Vagina (tissue), 2 donors: ENCODE results near the gene CDK5R1. TPM values are rescaled to one million over a fixed set of nuclear protein-coding genes. Genes with fewer than 3 reads are reported as not detected.
"Not testable (repeated sequence)": the region's sequence is repeated elsewhere in the genome, so short reads cannot be mapped to it uniquely, and the experiment has no call there.

Experiments
- DNase-seq, 2 donors: peaks; one replicate each; pipeline ENCODE4 v3.0.0-alpha.2; 2017; ENCODE audit errors: extremely low spot score in 2 of 2
- H3K27ac ChIP-seq: fragments of 200-600 bp; sonication (generic); one replicate; pipeline ENCODE4 v1.5.1; 2019
- H3K27me3 ChIP-seq: fragments of 200-600 bp; sonication (generic); one replicate; pipeline ENCODE4 v1.5.1; 2019
- H3K36me3 ChIP-seq, 2 donors: fragments of 200-600 bp; sonication (generic); one replicate each; pipeline ENCODE4 v1.5.1; 2017 to 2019
- H3K4me1 ChIP-seq: fragments of 200-600 bp; sonication (generic); one replicate; pipeline ENCODE4 v1.5.1; 2019
- H3K4me3 ChIP-seq, 2 donors: fragments of 200-600 bp; sonication (generic); 1 replicate in 1 of 2; 2 replicates in 1 of 2; pipeline ENCODE4 v1.5.1; 2016 to 2019
- H3K9me3 ChIP-seq: fragments of 200-600 bp; sonication (generic); one replicate; pipeline ENCODE4 v1.5.1; 2019
- POLR2A ChIP-seq, 2 donors: fragments of 450-650 bp; IDR thresholded peaks; one replicate each; pipeline ENCODE4 v1.6.1; 2017; ENCODE audit warnings: antibody characterized with exemption in 2 of 2, mild to moderate bottlenecking in 2 of 2, moderate library complexity in 2 of 2
- POLR2AphosphoS5 ChIP-seq, 2 donors: sonication (generic); formaldehyde crosslinking; IDR thresholded peaks; one replicate each; pipeline ENCODE4 v1.9.0; 2017; ENCODE audit warnings: antibody characterized with exemption in 2 of 2, mild to moderate bottlenecking in 2 of 2, low read depth in 1 of 2; ENCODE audit not compliant: insufficient read depth in 1 of 2
- intact Hi-C: fragments of 100-400 bp; cut with DNase I; formaldehyde crosslinking; loops from one replicate; pipeline ENCODE4 v1.15.1; 2023
- total RNA-seq: library from RNA; depleted of rRNA; stranded (reverse); fragments of >200 nt; gene quantifications from one replicate; pipeline ENCODE4 v1.2.3, GENCODE V29; 2016
- TF ChIP-seq, protein P1 (sequence below), 3 experiments: fragments of 450-650 bp in 2 of 3; fragments of 200-600 bp in 1 of 3; sonication (generic) in 1 of 3; IDR thresholded peaks; one replicate each; pipeline ENCODE4 v1.5.1; 2017 to 2019; ENCODE audit warnings: antibody characterized with exemption in 3 of 3, mild to moderate bottlenecking in 2 of 3, moderate library complexity in 2 of 3

Gene CDK5R1
- total RNA-seq, 1 donor from 2014 or later, result 4.9 TPM

DNA sequence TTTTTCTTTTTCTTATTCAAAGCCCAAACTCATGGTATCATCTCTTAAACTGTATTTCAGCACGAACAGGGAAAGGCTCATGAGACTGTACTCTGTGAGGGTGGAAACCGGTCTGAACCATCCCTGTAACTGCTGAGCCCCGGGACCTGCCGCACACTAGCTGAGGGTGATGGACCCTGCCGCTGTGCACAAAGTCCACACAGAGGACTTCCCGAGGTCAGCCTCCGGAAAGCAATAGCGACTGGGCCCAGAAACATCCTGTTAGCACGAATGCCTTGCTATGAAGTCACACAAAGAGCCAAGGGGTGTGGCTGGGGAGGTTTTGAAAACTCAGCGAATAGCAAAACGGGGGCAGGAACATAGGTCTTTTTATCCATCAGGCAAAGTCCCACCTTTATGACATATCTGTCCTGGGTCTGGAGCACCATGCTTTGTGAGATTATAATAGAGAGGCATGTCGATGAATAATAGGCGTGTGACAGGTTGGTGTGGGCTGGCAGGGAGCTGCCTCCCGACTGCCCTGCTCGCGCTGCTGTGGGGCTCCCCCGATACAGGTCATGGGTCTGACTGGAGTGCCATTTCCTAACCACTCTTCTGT lies 33.4 kb downstream of the CDK5R1 start:
- DNase-seq, result no peak
- intact Hi-C loops, result no loop called here
- Histone ChIP-seq H3K9me3 (no peaks in the 10 kb centered on the region), H3K27ac (no peak overlapping the region), H3K36me3 (no peaks in the 10 kb centered on the region), H3K4me3 (peak overlapping the region in 1 of 2 donors; percentile 43), H3K4me1 (peaks cover 15% of the 10 kb centered on the region), H3K27me3 (no peaks in the 10 kb centered on the region)
- TF ChIP-seq, protein P1, sequence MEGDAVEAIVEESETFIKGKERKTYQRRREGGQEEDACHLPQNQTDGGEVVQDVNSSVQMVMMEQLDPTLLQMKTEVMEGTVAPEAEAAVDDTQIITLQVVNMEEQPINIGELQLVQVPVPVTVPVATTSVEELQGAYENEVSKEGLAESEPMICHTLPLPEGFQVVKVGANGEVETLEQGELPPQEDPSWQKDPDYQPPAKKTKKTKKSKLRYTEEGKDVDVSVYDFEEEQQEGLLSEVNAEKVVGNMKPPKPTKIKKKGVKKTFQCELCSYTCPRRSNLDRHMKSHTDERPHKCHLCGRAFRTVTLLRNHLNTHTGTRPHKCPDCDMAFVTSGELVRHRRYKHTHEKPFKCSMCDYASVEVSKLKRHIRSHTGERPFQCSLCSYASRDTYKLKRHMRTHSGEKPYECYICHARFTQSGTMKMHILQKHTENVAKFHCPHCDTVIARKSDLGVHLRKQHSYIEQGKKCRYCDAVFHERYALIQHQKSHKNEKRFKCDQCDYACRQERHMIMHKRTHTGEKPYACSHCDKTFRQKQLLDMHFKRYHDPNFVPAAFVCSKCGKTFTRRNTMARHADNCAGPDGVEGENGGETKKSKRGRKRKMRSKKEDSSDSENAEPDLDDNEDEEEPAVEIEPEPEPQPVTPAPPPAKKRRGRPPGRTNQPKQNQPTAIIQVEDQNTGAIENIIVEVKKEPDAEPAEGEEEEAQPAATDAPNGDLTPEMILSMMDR (IDR thresholded peaks at IDR 0.05), result no peak
- TF ChIP-seq POLR2AphosphoS5 (IDR thresholded peaks at IDR 0.05; ENCODE audit: insufficient read depth in 1 of 2, low read depth in 1 of 2) (peak in 1 of 2 donors; percentile 25), POLR2A (IDR thresholded peaks at IDR 0.05) (no peak)

DNA sequence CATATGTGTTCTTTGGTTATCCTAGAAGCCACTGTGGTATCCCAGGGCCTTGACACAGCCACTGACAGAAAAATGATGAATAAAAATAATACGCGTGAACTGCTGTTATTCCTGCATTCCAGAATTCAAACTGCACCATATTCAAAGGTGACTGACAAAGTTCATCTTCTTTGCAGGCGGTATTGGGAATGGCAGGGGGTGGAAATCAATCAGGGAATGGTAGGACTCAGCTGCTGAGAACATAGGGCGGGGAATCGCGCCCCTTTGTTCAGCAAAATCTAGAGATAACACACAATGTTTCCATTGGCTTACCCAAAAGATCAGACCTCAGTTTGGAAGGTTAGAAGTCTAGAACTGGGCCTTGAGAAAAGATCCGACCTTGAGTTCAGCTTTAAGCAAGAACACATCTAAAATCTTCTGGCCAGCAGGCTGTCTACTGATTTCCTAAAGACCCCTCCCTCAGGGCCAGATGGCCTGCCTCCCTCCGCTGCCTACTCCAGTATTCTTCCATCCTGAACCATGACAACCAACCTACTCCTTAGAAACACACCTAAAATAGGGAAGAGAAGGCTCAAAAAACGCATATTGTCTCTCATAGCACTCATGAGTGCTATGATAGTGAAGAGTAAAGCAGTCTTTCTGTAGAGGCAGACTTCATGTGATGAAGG lies 34.1 kb downstream of the CDK5R1 start:
- no peaks in the 10 kb centered on the region for H3K36me3 ChIP-seq
- no peak overlapping the region for H3K27ac ChIP-seq
- H3K4me1 ChIP-seq, result peaks cover 15% of the 10 kb centered on the region
- no peak overlapping the region for H3K4me3 ChIP-seq
- DNase-seq, result no peak
- intact Hi-C loops, result no loop called here
- H3K9me3 ChIP-seq, result no peaks in the 10 kb centered on the region
- no peaks in the 10 kb centered on the region for H3K27me3 ChIP-seq
- TF ChIP-seq POLR2A (IDR thresholded peaks at IDR 0.05) (no peak), POLR2AphosphoS5 (IDR thresholded peaks at IDR 0.05; ENCODE audit: insufficient read depth in 1 of 2, low read depth in 1 of 2) (no peak)
- TF ChIP-seq, protein P1 (IDR thresholded peaks at IDR 0.05), result no peak

DNA sequence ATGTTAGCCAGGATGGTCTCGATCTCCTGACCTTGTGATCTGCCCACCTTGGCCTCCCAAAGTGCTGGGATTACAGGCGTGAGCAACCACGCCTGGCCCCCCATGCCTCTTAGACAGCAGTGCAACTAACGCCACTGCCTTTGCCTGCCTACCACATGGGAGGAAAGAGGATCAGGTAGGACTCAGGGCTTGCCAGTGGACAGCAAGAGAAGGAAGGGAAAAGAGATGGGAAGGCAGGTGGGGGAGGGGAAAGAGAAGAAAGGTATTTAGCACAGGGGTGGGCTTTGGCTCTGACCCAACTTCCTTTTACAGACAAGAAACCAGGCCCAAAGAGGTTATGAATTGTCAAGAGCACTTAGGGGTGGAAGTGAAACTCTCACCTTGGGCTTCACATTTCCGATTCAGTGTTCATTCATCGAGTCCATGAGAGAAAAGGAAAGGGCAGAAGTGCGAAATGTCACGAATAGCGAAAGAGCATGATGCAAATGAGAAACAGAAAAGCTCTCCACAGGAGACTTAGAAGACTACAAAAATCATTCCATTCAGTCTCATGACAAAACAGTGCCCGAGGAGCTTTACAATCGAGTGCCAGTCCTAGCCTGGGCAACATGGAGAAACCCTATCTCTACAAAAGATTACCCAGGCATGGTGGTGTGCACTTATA lies 36.4 kb downstream of the CDK5R1 start:
- no peak for TF ChIP-seq POLR2AphosphoS5 (IDR thresholded peaks at IDR 0.05; ENCODE audit: insufficient read depth in 1 of 2, low read depth in 1 of 2)
- TF ChIP-seq, protein P1 (IDR thresholded peaks at IDR 0.05), result no peak
- no peak for TF ChIP-seq POLR2A (IDR thresholded peaks at IDR 0.05)
- intact Hi-C loops, result no loop called here

DNA sequence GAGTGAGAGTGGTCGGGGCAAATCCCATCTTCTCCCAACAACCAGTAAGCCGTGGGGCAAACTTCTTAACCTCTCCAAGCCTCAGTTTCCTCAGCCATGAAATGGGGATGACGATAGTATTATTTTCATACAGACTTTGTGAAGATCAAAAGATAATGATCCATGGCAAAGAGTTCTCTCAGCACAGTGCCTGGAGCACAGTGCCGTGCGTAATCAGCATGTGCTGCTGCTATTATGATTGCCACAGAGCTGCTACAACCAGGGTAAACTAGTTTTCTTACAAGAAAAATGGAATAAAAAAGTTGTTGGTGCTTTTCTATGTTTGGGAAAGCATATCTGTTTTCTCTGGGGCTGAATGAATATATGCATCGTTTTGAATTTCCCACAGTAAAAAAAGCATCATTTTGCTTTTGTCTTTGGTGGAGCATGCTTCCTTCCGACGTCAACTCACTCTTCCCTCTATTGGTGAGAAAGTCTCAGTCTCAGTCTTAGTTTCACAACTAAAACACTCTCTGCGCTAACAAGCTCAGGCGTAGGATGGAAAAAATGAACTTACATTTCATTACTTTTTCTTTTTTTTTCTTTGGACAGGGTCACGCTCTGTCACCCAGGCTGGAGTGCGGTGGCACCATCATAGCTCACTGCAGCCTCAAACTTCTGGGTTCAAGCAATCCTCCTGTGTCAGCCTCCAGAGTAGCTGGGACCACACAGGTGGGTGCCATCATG lies 37.2 kb downstream of the CDK5R1 start:
- H3K27me3 ChIP-seq, result no peaks in the 10 kb centered on the region
- H3K9me3 ChIP-seq, result no peaks in the 10 kb centered on the region
- H3K4me1 ChIP-seq, result peaks cover 12% of the 10 kb centered on the region
- intact Hi-C loops, result no loop called here
- H3K27ac ChIP-seq, result no peak overlapping the region
- no peak for DNase-seq
- H3K36me3 ChIP-seq, result no peaks in the 10 kb centered on the region
- no peak overlapping the region for H3K4me3 ChIP-seq
- TF ChIP-seq, protein P1 (IDR thresholded peaks at IDR 0.05), result no peak
- TF ChIP-seq POLR2A (IDR thresholded peaks at IDR 0.05) (no peak), POLR2AphosphoS5 (IDR thresholded peaks at IDR 0.05; ENCODE audit: insufficient read depth in 1 of 2, low read depth in 1 of 2) (no peak)

More for the DNA sequence above, 36.4 kb downstream of the CDK5R1 start:
- H3K9me3 ChIP-seq, result no peaks in the 10 kb centered on the region
- no peak overlapping the region for H3K4me3 ChIP-seq
- no peak for DNase-seq
- H3K27me3 ChIP-seq, result no peaks in the 10 kb centered on the region
- H3K4me1 ChIP-seq, result peaks cover 15% of the 10 kb centered on the region
- no peak overlapping the region for H3K27ac ChIP-seq
- no peaks in the 10 kb centered on the region for H3K36me3 ChIP-seq

DNA sequence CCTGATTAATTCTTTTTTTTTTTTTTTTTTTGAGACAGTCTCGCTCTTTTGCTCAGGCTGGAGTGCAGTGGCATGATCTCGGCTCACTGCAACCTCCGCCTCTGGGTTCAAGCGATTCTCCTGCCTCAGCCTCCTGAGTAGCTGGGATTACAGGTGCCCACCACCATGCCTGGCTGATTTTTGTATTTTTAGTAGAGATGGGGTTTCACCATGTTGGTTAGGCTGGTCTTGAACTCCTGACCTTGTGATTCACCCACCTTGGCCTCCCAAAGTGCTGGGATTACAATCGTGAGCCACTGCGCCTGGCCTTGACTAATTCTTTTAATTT lies 37.7 kb downstream of the CDK5R1 start:
- DNase-seq, H3K36me3 ChIP-seq, intact Hi-C loops, H3K9me3 ChIP-seq, H3K27me3 ChIP-seq, H3K4me1 ChIP-seq, H3K4me3 ChIP-seq, H3K27ac ChIP-seq: not testable (repeated sequence)
